HG03045 (cell line): ENCODE measurements around the gene CRTC1.

Source experiments
- ATAC-seq: cut with Tn5 transposase; IDR thresholded peaks from one replicate; pipeline ENCODE4 v1.9.1; 2021; ENCODE audit warnings: mild to moderate bottlenecking, moderate library complexity; ENCODE audit not compliant: unreplicated experiment

CRTC1 gene, protein sequence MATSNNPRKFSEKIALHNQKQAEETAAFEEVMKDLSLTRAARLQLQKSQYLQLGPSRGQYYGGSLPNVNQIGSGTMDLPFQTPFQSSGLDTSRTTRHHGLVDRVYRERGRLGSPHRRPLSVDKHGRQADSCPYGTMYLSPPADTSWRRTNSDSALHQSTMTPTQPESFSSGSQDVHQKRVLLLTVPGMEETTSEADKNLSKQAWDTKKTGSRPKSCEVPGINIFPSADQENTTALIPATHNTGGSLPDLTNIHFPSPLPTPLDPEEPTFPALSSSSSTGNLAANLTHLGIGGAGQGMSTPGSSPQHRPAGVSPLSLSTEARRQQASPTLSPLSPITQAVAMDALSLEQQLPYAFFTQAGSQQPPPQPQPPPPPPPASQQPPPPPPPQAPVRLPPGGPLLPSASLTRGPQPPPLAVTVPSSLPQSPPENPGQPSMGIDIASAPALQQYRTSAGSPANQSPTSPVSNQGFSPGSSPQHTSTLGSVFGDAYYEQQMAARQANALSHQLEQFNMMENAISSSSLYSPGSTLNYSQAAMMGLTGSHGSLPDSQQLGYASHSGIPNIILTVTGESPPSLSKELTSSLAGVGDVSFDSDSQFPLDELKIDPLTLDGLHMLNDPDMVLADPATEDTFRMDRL

DNA sequence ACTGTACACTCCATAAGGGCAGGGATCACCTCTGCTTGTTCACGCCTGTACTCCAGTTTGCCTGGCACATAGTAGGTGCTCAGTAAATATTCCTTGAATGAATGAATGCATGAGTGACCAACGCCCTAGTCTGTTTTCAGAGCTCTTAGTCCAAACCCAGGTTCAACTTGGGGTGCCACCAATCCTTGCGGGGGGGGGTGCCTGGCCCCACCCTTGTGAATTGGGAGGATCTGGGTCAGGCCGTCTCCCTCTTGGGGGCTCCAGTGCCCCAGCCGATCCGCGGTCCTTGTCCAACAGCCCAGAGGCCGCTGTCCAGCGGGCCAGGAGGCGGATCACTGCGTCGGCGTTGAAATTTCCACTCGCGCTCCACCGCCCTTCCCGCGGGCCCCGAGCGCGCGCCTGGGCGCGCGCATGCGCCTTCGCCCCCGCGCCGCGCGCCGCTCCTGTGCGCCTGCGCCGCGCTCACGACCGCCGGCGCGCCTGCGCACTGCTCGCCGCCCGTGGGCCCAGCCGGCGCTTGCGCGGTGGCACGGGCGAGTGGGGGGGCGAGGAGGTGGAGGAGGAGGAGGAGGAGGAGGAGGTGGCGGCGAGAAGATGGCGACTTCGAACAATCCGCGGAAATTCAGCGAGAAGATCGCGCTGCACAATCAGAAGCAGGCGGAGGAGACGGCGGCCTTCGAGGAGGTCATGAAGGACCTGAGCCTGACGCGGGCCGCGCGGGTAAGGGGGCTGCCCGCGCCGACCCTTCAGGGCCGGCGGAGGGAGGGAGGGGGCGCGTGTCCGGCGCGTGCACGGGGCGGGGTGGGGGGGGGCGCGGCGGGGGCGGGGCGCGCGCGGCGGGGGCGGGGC lies at the start of gene CRTC1:
CRTC1 (plus strand) TSS at position 572 of the 849 bp plus-strand sequence; CDS start at position 595, 23 bp downstream.
- peak; percentile 79 for ATAC-seq

DNA sequence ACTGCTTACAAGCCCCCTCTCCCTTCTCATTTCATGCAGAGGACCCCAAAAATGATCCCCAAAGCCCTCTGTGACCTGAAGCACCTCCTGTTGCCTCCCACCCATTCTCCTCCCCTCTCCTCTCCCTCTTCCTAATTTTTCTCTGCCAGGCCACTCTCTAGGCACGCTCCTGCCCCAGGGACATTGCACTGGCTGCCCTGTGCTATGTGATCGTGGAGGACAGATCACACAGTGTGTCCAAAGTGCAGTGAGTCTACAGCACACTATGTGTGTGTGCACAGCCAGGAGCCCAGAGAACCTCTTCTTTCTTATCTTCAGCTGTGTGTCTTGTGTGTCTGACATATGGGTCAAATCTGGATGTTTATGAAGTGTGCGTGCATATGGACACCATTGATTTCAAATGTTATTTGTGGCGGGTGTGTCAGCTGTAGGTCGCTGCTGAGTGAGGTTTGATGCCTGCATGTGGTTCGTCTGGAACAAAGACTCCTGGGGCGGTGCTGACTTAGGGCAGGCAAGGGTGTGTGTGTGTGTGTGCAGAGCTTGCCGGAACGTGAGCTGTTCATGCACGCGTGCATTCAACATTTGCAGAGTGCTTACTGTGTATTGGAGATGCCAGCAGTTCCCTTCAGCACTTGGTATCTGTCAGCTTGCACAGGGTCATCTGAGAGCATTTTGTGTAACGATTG lies 48.7 kb upstream of the CRTC1 start:
- ATAC-seq, result no peak

DNA sequence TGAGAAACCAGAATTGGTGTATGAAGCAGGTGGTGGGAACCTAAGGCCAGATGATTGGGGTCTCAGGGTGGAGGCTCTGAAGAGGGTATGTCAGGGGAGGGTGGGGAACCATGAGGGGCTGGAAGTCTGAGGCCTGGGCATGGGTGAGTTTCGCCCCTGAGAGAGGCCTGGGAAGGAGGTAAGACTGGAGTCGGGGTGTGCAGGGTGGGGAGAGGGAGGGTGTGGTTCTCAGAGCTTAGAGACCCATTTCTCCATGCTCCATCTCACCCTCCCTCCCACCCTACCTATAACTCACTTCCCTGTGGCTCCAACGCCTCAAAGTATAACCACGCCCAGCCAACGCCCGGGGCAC lies 47.7 kb upstream of the CRTC1 start:
- ATAC-seq, result no peak

DNA sequence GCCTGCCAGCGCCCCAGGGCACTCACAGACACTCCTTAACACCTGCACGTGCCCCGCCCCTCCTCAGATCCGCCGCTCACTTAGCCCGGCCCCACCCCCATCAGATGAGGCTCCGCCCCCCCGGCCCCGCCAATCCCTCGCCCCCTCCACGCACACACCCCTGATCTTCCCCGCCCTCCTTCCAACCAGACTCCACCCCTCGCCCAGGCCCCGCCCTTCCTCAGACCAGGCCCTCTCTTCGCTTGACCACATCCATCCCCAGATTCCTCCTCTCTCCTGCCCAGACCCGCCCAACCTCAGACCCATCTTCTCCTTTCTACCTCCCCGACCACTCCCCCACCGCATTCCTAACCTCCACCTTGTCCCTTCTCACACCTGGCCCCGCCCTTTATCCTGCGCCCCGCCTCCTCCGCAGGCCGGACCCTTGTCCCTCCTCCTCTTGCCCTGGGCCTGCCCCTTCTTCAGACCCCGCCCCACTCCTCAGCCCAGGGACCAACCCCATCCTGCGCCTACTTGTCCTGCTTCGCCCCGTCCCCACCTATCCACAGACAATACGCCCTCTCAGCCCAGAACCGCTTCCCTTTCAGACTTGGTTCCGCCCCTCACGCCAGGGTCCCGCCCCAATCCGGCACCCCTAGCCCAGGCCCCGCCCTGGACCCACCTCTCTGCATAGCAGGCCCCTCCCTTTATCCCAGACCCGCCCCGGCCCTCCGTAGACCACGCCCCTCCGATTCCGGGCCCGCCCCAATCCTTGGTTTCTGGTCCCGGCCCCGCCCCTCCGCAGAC lies 47.1 kb upstream of the CRTC1 start:
- ATAC-seq, result peak; percentile 84

DNA sequence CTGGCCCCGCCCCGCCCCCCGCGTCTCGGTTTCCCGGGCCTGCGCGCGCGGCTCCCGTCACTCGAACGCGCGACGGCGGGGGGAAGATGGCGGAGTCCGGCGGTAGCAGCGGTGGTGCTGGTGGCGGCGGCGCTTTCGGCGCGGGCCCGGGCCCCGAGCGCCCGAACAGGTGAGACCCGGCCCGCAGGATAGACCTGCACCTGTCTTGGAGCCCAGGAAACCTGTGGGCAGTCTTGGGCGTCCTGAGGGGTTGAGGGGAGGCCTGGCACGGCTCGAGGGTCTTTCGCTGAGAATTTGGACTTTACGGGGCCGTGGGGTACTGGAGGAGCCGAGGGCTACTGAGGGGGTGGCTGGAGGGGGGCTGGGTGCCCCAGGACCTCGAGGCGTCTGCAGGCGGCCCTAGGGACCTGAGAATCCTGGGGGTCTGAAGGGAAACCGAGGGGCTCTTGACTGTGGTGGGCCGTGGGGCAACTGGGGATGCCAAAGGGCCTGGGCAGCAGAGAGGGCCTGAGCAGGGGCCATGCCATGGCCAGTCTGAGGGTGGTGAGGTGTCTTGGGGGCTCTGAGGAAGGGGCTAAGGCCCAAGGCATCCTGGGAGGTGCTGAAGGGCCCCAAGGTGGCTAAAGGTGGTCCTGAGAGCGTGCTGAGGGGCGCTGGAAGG lies 46.4 kb upstream of the CRTC1 start, which contains the start of gene KLHL26:
KLHL26 (plus strand) TSS at position 60 of the 661 bp plus-strand sequence; CDS start at position 87, 27 bp downstream.
- no peak for ATAC-seq

DNA sequence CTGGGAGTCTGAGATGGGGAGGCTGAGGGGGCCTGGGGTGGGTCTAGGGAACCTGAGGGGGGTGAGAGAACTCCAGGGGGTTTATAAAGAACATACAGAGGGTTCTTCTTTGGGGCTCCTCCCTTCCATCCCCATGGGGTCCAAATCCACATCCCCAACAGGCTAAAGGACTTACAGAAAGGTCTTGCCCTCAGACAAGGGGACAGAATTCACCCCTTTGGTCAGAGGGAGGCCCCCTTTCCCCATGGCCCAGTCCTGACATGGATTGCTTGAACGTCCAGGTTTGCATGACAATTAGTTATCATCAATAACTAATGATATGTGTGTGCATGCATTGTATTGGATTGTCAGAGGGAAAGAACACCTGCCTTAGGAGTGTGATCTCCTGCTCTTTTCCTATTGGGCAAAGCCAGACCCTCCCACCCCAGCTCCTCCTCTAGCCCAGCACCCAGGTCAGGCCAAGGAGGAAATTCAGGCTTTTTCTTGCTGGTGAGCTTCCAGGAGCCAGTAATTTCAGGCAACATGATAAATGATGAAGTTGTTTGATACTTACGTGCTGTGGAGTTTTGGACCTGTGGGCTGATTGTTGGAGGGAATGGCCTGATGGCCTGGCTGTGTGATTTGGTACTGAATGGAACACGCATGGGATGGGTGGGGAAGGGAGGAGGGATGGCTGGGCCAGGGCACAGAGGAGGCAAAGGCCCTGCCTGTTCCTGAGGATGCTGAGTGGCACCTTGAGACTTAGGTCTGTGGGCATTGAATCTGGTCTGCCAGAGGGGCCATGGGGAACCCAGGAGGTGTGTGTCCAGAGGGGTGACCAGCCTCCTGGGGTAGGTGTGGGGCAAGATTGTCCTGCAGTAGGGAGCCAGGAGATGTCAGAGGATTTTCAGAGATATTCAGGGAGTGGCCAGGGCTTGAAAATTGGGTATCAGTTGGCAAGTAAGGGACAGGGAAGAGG lies 45.5 kb upstream of the CRTC1 start:
- ATAC-seq, result no peak

DNA sequence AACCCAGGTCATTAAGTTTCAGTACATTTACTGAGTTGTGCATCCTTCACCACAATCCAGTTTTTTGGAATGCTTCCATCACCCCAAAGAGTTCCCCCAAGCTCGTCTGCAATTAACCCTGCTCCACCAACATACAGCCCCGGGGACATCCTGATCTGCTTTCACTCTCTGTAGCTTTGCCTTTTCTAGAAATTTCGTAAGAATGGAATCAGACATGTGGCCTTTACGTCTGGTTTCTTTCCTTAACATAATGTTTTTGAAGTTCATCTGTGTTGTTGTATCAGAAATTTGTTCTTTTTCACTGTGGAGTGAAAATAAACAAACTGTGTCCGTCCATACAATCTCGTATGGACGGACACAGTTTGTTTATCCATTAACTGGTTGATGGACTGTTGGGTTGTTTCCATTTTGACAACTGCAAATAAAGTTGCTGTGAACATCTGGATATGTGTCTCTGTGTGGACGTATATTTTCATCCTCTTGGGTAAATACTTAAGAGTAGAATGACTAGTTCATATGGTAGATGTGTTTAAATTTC lies 43.7 kb upstream of the CRTC1 start:
- no peak for ATAC-seq

DNA sequence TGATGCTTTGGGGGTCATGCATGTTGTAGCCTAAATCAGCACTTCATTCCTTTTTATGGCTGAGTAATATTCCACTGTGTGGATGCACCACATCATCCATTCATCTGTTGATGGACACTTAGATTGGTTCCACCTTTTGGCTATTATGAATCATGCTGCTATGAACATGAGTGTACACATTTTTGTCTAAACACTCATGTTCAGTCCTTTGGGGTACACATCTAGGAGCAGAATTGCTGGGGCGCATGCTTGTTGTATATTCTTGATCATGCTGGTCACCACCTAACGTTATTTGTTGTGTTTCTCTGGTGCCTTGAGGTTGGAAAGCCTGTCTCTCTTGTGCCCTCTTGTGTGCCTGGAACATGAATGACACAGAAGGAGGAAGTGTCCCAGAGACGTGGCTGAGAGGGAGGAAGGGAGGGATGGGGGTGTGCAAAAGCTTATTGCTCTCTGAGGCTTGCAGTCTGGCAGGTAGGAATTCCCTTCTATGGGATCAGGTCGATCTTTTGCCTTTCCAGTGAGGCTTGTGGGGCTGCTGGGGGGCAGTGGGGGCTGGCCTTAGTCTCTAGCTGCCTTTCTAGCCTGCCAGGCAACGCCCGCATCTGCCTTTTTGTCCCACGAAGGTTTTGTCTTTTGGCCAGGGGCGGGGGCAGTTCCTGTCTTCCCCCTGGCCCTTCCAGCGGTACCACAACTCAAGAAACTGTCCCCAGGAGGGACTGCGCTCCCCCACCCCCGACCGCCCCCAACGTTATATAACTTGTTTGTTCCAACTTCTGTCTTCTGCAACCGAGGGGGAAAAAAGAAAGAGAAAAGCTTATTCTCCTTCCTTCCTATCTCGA lies 39.1 kb upstream of the CRTC1 start:
- ATAC-seq, result no peak

DNA sequence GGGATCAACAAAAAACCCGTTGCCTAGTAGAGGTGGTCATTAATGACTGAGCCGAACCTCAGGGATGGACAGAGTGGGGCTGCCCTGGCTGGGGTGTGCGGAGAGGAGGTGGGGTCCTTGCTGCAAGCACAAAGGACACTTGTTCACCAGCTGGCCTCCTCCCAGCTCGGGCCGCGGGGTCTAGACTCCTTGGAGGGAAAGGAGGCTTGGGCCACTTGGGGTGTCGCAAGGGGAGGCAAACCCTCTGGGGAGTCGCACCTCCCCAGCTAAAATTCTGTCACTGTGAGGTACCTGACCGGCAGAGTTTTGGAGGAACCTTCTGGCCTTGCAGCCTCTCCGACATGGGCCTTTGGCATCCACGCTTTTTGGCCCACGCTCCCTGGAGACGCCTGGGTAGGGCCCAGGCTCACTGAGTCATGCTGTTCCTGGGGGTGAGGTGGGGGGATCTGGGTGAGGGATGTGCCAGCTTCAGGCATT lies 38.4 kb upstream of the CRTC1 start:
- no peak for ATAC-seq

DNA sequence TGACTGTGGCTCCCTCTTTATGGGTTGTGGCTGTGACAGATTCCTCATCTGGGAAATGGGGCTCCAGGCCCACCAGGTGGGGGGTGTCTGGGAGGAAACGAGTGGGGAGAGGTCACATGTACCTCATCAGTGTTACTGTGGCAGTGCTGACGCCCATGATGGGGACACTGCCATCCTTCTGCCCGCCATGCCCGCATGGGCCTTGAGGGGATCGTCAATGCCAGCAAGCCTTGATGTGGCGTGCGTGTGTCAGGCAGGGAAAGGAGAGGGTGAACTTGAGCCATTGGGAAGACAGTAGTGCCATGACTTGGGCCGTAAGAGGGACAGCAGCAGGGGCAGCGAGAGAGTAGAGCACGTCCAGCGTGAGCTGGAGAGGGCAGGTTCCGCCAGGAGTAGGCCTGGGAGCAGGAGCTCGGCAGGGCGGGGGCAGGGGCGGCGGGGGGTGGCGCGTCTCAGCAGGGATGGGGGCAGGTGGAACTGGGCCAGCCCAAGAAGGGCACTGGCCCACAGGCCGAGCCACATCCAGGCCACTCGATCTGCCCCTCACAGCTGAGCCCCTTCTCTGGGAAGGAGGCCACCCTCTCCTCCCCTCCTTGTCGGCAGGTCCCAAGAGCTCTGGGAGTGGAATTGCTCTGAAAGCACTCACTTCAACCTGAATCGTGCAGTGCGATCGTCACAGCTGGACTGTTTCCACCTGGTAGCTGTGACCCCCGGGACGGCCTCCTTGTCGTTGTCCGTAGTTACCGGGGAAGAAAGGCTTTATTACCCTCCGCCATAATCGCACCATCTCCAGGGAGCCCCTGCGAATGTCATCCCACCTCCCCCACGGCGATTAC lies 36.7 kb upstream of the CRTC1 start:
- no peak for ATAC-seq

DNA sequence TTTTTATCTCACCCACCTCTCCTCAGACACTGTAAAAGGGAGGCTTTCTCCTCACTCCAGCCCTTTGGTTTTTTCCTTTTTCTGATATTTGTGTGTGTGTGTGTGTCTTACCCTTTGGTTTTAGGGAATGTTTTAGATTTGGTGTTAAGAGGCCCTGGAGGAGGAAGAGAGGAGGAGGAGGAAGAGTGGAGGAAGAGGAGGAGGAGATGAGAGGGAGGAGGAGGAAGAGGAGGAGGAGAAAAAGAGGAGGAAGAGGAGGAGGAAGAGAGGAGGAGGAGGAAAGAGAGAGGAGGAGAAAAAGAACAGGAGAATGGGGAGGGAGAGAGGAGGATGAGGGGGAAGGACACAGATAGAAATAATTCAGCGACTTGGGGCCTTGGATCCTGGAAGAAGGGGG lies 36.1 kb upstream of the CRTC1 start:
- ATAC-seq, result no peak

DNA sequence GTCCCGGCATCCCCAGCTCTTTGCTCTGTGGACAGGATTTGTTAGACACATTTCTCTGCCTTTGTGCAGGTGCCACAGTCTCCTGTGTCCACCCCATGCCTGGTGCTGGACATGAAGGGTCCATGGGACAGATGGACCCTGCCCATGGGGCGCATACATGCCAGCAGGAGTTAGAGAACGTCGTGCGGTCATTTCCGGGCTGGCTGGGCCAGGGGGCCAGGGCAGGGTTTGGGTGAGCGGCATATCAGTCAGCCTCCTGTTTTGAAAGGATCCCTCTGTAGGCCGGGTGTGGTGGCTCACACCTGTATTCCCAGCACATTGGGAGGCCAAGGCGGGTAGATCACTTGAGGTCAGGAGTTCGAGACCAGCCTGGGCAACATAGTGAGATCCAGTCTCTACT lies 35.7 kb upstream of the CRTC1 start:
- ATAC-seq, result no peak

DNA sequence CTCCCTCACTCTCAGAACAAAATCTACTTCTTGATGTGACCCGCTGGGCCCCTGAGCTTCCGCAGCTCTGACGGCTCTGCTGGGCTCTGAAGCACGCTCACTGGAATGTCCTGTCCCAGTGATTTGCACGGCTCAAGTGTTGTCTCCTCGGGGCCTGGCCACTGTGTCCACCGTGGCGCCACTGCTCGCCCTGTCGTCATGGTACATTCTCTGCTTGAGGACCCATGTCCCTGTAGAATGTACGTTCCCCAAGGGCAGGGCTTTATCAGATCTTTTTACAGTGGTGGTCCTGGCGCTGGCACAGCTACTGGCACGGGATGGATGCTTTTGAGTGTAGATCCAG lies 34.5 kb upstream of the CRTC1 start:
- no peak for ATAC-seq

DNA sequence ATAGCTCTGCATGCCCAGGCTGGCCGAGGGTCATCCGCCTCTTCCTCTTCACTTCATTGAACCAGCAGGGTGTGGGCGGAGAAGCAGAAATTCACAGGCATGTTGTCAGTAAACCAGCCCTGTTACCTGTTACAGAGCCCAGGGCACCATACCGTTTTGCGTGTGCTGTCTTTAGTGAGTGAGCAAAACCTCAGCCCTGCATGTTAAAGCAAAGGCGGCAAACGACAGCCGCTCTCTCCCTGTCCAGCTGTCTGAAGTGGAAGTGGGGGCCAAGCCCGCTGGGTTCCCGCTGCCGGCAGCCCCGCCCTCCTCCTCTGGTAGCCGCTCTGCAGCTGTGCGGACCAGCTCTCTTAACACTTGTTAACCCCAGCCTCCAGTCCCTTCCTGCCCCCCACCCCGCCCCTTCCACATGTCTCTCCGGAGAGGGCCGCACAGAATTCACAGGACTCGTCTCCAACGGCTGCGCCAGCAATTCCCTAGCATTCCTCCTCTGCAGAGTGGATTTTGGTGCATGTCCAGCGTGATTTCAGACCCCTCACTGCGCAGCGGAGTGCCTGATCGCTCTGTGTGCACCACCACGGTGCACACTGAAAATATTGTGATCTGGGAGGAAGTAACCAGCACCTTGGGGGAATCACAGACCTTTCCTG lies 34.0 kb upstream of the CRTC1 start:
- no peak for ATAC-seq

DNA sequence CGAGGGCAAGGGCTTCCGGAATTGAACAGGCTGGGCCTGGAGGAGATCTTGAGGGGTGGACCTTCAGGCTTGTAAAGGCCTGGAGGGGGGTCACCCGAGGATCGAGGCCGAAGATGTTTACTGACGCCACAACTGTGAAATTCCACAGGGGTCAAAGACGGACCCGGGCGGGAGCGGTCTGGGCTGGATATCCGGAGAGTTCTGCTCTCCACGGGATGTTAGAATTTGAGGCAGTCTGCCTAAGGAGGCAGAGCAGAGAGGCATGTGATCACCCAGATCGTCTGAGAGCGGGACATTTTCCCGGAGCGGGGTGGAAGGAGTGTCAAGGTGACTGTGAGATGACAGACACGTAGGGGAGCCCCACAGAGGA lies 33.5 kb upstream of the CRTC1 start:
- ATAC-seq, result no peak

DNA sequence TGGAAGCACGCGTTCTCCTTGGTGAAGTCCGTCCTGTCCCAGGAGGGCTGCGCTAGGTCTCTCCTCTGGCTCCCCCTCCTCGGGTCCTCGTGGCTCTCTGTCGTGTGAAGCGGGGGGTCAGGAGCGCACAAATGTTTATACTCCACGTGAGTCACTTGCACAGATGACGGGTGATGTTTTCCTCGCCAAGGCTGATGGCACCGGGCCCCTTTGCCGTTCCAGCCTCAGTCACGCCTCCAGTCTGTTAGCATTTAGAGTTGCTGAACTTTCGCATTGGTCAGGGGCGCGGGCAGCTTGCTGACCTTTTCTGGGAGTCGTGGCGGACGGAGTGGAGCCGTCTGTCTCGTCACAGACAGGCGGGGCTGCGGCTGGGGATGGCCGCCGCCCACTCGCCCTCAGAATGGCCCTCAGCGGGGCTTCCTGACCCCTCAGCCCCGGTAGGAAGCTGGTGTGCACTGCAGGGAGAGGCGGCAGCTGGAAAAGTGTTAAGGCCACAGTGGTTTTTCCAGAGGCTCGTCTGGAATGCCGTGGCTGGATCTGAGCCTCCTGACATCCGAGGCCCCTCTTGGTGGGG lies 32.9 kb upstream of the CRTC1 start:
- ATAC-seq, result no peak
